ENCODE results near the gene DYRK1A. TPM values are rescaled to one million over a fixed set of nuclear protein-coding genes. Genes with fewer than 3 reads are reported as not detected.

Gene DYRK1A
- total RNA-seq, 1 experiment from 2014 or later = 48.7 TPM

GRCh38 chr21:37446552-37446951, 80.0 kb downstream of the DYRK1A start:
- Histone ChIP-seq H3K9me2 (replicated peaks; ENCODE audit: low read length) (no peaks in the 10 kb centered on the region), H3K4me2 (ENCODE audit: low read length) (no peak overlapping the region), H3F3A (ENCODE audit: low read length, unreplicated experiment) (no peaks in the 10 kb centered on the region), H3K9me3 (ENCODE audit: low read length) (no peaks in the 10 kb centered on the region), H3K27ac (ENCODE audit: low read length) (no peak overlapping the region), H3K9ac (ENCODE audit: low read length) (no peak overlapping the region), H3K36me3 (ENCODE audit: low read depth, low read length) (peaks cover 17% of the 10 kb centered on the region; the same call in 1 of the 2 replicates), H3K4me1 (ENCODE audit: insufficient read depth, low read length) (peaks cover 20% of the 10 kb centered on the region), H3K79me2 (ENCODE audit: low read length) (peaks cover 96% of the 10 kb centered on the region), H2AFZ (ENCODE audit: low read length) (no peak overlapping the region), H3K27me3 (ENCODE audit: low read length) (no peaks in the 10 kb centered on the region), H3K4me3 (ENCODE audit: low read length) (no peak overlapping the region), H4K20me1 (ENCODE audit: low read length) (peaks cover 82% of the 10 kb centered on the region)
- no TSS peak for BruUV-seq (replicated peaks)
- ChIA-PET POLR2A (ENCODE audit: unreplicated experiment) (no interaction called here), CTCF (no interaction called here)
- TF ChIP-seq EZH2 (IDR thresholded peaks at IDR 0.05; ENCODE audit: low read length, unreplicated experiment) (no peak), CTCF (conservative IDR thresholded peaks at IDR 0.05; ENCODE audit: low read depth, low read length) (peak; percentile 30; the same call in 1 of the 2 replicates)
- intact Hi-C loops (cut with micrococcal nuclease) = no loop called here
- DNase-seq = no peak
- ATAC-seq = no peak

- no peaks in the 10 kb centered on the region for H3K27me3 ChIP-seq (ENCODE audit: low read length)
- peaks cover 96% of the 10 kb centered on the region for H3K79me2 ChIP-seq (ENCODE audit: low read length)
- POLR2A ChIA-PET (ENCODE audit: unreplicated experiment) = no interaction called here
- no peaks in the 10 kb centered on the region for H3K9me2 ChIP-seq (replicated peaks; ENCODE audit: low read length)
- peaks cover 17% of the 10 kb centered on the region; the same call in 1 of the 2 replicates for H3K36me3 ChIP-seq (ENCODE audit: low read depth, low read length)
- intact Hi-C loops (cut with micrococcal nuclease) = no loop called here
- no peak overlapping the region for H2AFZ ChIP-seq (ENCODE audit: low read length)
- no peak for DNase-seq
- peaks cover 20% of the 10 kb centered on the region for H3K4me1 ChIP-seq (ENCODE audit: insufficient read depth, low read length)
- H3K4me2 ChIP-seq (ENCODE audit: low read length) = no peak overlapping the region
- TF ChIP-seq EZH2phosphoT487 (IDR thresholded peaks at IDR 0.05; ENCODE audit: borderline replicate concordance, low read length) (no peak), EZH2 (IDR thresholded peaks at IDR 0.05; ENCODE audit: low read length, unreplicated experiment) (no peak), CTCF (conservative IDR thresholded peaks at IDR 0.05; ENCODE audit: low read depth, low read length) (no peak)
- no peak overlapping the region for H3K9ac ChIP-seq (ENCODE audit: low read length)
- CTCF ChIA-PET = no interaction called here
- no peaks in the 10 kb centered on the region for H3K9me3 ChIP-seq (ENCODE audit: low read length)
- no TSS peak for BruUV-seq (replicated peaks)
- H3K27ac ChIP-seq (ENCODE audit: low read length) = no peak overlapping the region
- no peak for ATAC-seq
- no peaks in the 10 kb centered on the region for H3F3A ChIP-seq (ENCODE audit: low read length, unreplicated experiment)
- H4K20me1 ChIP-seq (ENCODE audit: low read length) = peaks cover 81% of the 10 kb centered on the region
- no peak overlapping the region for H3K4me3 ChIP-seq (ENCODE audit: low read length)
Observed at GRCh38 chr21:37447288-37447936, 80.8 kb downstream of the DYRK1A start.

DNA sequence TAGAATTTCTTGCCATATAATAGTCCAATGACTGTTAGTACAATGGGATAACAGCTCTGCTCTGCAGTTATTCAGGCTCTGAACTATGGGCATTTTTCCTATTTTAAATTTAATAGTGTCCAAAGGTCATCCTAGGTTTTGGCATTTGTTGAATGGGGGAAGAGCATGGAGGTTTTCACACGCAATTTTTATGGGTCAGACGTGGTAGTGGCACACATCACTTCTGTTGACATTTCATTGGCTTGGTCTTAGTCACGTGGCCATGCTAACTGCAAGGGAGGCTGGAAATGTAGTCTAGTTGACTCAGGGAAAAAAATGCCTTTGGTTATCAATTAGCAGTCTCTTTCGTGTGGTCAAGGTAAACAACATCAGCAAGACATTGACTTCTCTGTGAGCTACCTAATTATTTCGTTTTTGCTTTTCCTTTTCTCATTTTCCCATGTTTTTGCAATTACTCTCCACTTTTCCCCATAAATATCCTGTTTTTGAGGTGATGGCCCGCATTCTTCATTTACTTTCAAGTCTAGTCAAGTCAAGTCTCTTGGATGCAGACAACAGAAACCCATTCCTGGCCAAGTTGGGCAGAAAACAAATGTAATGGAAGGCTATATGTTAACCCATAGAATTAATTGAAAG, 82.8 kb downstream of the DYRK1A start:
- no TSS peak for BruUV-seq (replicated peaks)
- H2AFZ ChIP-seq (ENCODE audit: low read length) = no peak overlapping the region
- TF ChIP-seq CTCF (conservative IDR thresholded peaks at IDR 0.05; ENCODE audit: low read depth, low read length) (no peak), EZH2phosphoT487 (IDR thresholded peaks at IDR 0.05; ENCODE audit: borderline replicate concordance, low read length) (no peak), EZH2 (IDR thresholded peaks at IDR 0.05; ENCODE audit: low read length, unreplicated experiment) (no peak)
- no peak overlapping the region for H3K4me2 ChIP-seq (ENCODE audit: low read length)
- no peak; the same call in 1 of the 2 replicates for ATAC-seq
- ChIA-PET CTCF (no interaction called here), POLR2A (ENCODE audit: unreplicated experiment) (no interaction called here)
- H3F3A ChIP-seq (ENCODE audit: low read length, unreplicated experiment) = no peaks in the 10 kb centered on the region
- peaks cover 13% of the 10 kb centered on the region; the same call in 1 of the 2 replicates for H3K36me3 ChIP-seq (ENCODE audit: low read depth, low read length)
- H3K9me3 ChIP-seq (ENCODE audit: low read length) = no peaks in the 10 kb centered on the region
- H4K20me1 ChIP-seq (ENCODE audit: low read length) = peaks cover 70% of the 10 kb centered on the region
- no peak overlapping the region for H3K4me3 ChIP-seq (ENCODE audit: low read length)
- no peak overlapping the region for H3K27ac ChIP-seq (ENCODE audit: low read length)
- H3K9ac ChIP-seq (ENCODE audit: low read length) = no peak overlapping the region
- no peaks in the 10 kb centered on the region for H3K27me3 ChIP-seq (ENCODE audit: low read length)
- H3K9me2 ChIP-seq (replicated peaks; ENCODE audit: low read length) = no peaks in the 10 kb centered on the region
- intact Hi-C loops (cut with micrococcal nuclease) = no loop called here
- DNase-seq = no peak
- peaks cover 20% of the 10 kb centered on the region for H3K4me1 ChIP-seq (ENCODE audit: insufficient read depth, low read length)
- H3K79me2 ChIP-seq (ENCODE audit: low read length) = peaks cover 96% of the 10 kb centered on the region
